ENCODE data around the gene FTL. TPM values are rescaled to one million over a fixed set of nuclear protein-coding genes. Genes with fewer than 3 reads are reported as not detected.
"Not testable (repeated sequence)": the region's sequence is repeated elsewhere in the genome, so short reads cannot be mapped to it uniquely, and the experiment has no call there.

FTL gene
- total RNA-seq, 4 donors from 2014 or later: 5,249 to 9,852 (median 6,180) TPM

- no peak for TF ChIP-seq POLR2A (IDR thresholded peaks at IDR 0.05)
- TF ChIP-seq, protein P1, sequence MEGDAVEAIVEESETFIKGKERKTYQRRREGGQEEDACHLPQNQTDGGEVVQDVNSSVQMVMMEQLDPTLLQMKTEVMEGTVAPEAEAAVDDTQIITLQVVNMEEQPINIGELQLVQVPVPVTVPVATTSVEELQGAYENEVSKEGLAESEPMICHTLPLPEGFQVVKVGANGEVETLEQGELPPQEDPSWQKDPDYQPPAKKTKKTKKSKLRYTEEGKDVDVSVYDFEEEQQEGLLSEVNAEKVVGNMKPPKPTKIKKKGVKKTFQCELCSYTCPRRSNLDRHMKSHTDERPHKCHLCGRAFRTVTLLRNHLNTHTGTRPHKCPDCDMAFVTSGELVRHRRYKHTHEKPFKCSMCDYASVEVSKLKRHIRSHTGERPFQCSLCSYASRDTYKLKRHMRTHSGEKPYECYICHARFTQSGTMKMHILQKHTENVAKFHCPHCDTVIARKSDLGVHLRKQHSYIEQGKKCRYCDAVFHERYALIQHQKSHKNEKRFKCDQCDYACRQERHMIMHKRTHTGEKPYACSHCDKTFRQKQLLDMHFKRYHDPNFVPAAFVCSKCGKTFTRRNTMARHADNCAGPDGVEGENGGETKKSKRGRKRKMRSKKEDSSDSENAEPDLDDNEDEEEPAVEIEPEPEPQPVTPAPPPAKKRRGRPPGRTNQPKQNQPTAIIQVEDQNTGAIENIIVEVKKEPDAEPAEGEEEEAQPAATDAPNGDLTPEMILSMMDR (IDR thresholded peaks at IDR 0.05): no peak
- Histone ChIP-seq H3K4me3 (no peak overlapping the region), H3K27ac (no peak overlapping the region), H3K9me3 (no peaks in the 10 kb centered on the region), H3K27me3 (no peaks in the 10 kb centered on the region), H3K36me3 (peaks cover 0 to 56% (median 0%) of the 10 kb centered on the region in 3 donors), H3K4me1 (no peaks in the 10 kb centered on the region)
- no peak for DNase-seq
Measured at GRCh38 chr19:48921721-48922500, 43.2 kb upstream of the FTL start.

GRCh38 chr19:48922548-48923490 is 42.3 kb upstream of the FTL start:
- Histone ChIP-seq H3K9me3 (no peaks in the 10 kb centered on the region), H3K36me3 (peaks cover 0 to 47% (median 0%) of the 10 kb centered on the region in 3 donors), H3K4me1 (no peaks in the 10 kb centered on the region), H3K27me3 (no peaks in the 10 kb centered on the region), H3K4me3 (no peak overlapping the region), H3K27ac (no peak overlapping the region)
- TF ChIP-seq, protein P1 (IDR thresholded peaks at IDR 0.05): no peak
- no peak for TF ChIP-seq POLR2A (IDR thresholded peaks at IDR 0.05)
- no peak for DNase-seq

- no peaks in the 10 kb centered on the region for H3K4me1 ChIP-seq
- H3K27ac ChIP-seq: no peak overlapping the region
- H3K4me3 ChIP-seq: no peak overlapping the region
- H3K36me3 ChIP-seq: peaks cover 0 to 28% (median 0%) of the 10 kb centered on the region in 3 donors
- no peaks in the 10 kb centered on the region for H3K27me3 ChIP-seq
- no peak for DNase-seq
- no peak for TF ChIP-seq POLR2A (IDR thresholded peaks at IDR 0.05)
- TF ChIP-seq, protein P1 (IDR thresholded peaks at IDR 0.05): no peak
- no peaks in the 10 kb centered on the region for H3K9me3 ChIP-seq
Measured at GRCh38 chr19:48925240-48925843, 39.8 kb upstream of the FTL start.

DNA sequence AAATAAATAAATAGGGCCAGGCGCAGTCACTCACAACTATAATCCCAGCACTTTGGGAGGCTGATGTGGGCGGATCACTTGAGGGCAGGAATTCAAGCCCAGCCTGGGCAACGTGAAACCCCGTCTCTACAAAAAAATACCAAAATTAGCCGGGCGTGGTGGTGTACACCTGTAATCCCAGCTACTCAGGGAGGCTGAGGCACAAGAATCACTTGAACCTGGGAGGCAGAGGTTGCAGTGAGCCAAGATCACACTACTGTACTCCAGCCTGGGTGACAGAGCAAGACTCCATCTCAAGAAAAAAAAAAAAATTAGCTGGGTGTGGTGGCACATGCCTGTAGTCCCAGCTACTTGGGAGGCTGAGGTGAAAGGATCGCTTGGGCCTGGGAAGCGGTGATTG is 39.2 kb upstream of the FTL start:
- H3K27ac ChIP-seq, H3K4me1 ChIP-seq, H3K9me3 ChIP-seq, DNase-seq, H3K4me3 ChIP-seq, H3K27me3 ChIP-seq: not testable (repeated sequence)
- peaks cover 0 to 24% (median 0%) of the 10 kb centered on the region in 3 donors for H3K36me3 ChIP-seq

DNA sequence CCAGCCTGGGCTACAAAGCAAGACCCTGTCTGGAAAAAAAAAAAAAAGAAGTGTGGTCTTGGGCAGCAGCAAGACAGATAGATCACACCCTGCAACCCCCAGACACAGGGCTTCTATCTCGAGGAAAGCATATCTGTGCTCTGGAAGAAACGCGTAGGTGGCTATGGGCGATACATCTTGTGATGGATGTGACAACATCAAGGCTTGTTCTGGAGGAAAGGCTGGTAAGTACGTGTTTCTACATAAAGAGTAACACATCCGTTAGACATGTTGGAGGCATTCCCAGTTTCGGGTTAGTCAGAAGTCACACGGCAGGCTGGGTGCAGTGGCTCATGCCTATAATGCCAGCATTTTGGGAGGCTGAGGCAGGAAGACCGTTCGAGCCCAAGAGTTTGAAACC is 38.2 kb upstream of the FTL start:
- no peak overlapping the region for H3K4me3 ChIP-seq
- H3K27ac ChIP-seq: no peak overlapping the region
- H3K9me3 ChIP-seq: no peaks in the 10 kb centered on the region
- H3K27me3 ChIP-seq: no peaks in the 10 kb centered on the region
- peak in 1 of 3 donors; percentile 19 for DNase-seq
- peaks cover 0 to 14% (median 0%) of the 10 kb centered on the region in 3 donors for H3K36me3 ChIP-seq
- TF ChIP-seq, protein P1 (IDR thresholded peaks at IDR 0.05): no peak
- no peak for TF ChIP-seq POLR2A (IDR thresholded peaks at IDR 0.05)
- H3K4me1 ChIP-seq: no peaks in the 10 kb centered on the region

- not testable (repeated sequence) for H3K9me3 ChIP-seq, H3K27ac ChIP-seq, H3K4me1 ChIP-seq, H3K27me3 ChIP-seq, DNase-seq, H3K4me3 ChIP-seq, H3K36me3 ChIP-seq
Measured at GRCh38 chr19:48927692-48928091, 37.4 kb upstream of the FTL start.
